ENCODE results near the gene KCNQ2. TPM values are rescaled to one million over a fixed set of nuclear protein-coding genes. Genes with fewer than 3 reads are reported as not detected.
"Not testable (repeated sequence)": the region's sequence is repeated elsewhere in the genome, so short reads cannot be mapped to it uniquely, and the experiment has no call there.

Gene KCNQ2
- total RNA-seq, 2 experiments from 2014 or later = not detected

DNA sequence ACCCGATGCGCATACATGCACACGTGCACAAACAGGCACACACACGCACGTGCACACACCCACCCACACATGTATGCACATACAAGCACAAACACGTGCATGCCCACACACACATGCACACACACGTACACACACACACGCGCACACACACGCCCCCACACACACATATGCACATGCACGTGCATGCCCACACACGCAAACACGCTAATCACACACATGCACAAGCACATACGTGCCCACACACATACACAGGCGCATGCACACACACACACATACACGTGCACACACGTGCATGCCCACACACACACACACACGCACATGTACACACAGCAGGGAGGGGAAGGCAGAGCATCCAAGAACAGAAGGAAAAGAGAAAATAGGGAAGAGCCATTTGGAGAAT is 84.5 kb downstream of the KCNQ2 start:
- no peak overlapping the region for H3K27ac Mint-ChIP-seq
- no peaks in the 10 kb centered on the region for H3K36me3 Mint-ChIP-seq (ENCODE audit: low read depth)
- DNase-seq (no peak), ATAC-seq (no peak)
- peaks cover 18% of the 10 kb centered on the region for H3K9me3 Mint-ChIP-seq (ENCODE audit: low read depth)
- H3K4me3 Mint-ChIP-seq = no peak overlapping the region
- no peaks in the 10 kb centered on the region for H3K4me1 Mint-ChIP-seq
- peaks cover 8% of the 10 kb centered on the region for H3K27me3 Mint-ChIP-seq
- CTCF ChIA-PET = no interaction called here
- POLR2A ChIA-PET = no interaction called here
- intact Hi-C loops (cut with DNase I, micrococcal nuclease) = no loop called here

DNA sequence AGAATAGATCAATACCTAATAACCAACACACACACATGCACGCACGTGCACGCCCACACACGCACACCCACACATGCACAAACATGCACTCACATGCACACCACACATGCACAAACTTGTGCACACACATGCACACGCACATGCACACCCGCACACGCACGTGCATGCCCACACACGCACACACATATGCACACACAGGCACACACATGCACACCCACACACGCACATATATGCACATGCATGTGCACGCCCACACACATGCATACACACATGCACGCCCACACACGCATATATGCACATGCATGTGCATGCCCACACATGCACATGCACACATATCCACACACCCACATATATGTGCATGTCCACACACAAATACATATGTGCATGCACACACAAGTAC is 85.1 kb downstream of the KCNQ2 start:
- Mint-ChIP-seq H3K9me3 (ENCODE audit: low read depth) (peaks cover 18% of the 10 kb centered on the region), H3K27me3 (peaks cover 8% of the 10 kb centered on the region), H3K4me3 (no peak overlapping the region), H3K36me3 (ENCODE audit: low read depth) (no peaks in the 10 kb centered on the region), H3K4me1 (no peaks in the 10 kb centered on the region), H3K27ac (no peak overlapping the region)
- intact Hi-C loops (cut with DNase I, micrococcal nuclease) = no loop called here
- CTCF ChIA-PET = no interaction called here
- DNase-seq = no peak
- ATAC-seq = no peak
- POLR2A ChIA-PET = no interaction called here

DNA sequence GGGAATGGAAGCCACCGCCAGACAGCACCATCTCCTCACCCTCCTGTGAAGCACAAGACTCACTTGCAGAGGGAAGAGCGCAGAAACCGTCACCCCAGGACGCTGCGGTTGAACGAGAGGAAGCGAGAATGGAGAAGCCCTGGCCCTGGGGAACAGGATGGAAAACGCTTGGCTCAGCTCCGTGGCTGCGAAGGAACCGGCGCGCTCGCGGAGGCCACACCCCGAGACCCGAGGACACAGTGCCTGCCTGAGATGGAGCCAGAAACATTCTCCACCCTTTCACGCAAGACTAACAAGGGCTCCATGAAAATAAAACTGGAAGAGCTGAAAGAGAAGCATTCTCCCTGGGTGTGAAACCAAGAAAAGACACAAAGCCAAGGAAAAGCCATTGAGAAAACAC is 86.0 kb downstream of the KCNQ2 start:
- DNase-seq (no peak), ATAC-seq (no peak)
- Mint-ChIP-seq H3K9me3 (ENCODE audit: low read depth) (peaks cover 18% of the 10 kb centered on the region), H3K4me3 (no peak overlapping the region), H3K27ac (no peak overlapping the region), H3K36me3 (ENCODE audit: low read depth) (no peaks in the 10 kb centered on the region), H3K27me3 (peaks cover 8% of the 10 kb centered on the region), H3K4me1 (no peaks in the 10 kb centered on the region)
- intact Hi-C loops (cut with DNase I, micrococcal nuclease) = no loop called here
- POLR2A ChIA-PET = no interaction called here
- CTCF ChIA-PET = no interaction called here

DNA sequence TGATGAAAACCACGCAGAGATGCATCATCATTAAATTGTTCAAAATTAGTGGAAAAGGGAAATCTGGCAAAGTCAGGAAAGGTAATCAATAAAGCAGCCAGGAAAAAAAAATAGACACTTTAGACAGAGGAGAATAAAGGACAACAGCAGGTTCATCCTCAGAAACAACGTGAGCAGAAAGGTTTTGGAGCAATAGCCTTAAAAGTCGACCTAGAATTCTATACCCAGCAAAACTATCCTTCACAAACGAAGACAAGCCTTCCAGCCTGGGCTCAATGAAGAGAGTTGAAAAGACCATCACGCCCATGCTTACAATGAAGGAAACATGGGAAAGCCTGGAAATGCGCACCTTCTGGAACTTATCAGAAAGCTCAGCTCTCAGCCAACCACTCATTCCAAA is 86.6 kb downstream of the KCNQ2 start:
- ChIA-PET CTCF (no interaction called here), POLR2A (no interaction called here)
- Mint-ChIP-seq H3K27me3 (peaks cover 8% of the 10 kb centered on the region), H3K27ac (no peak overlapping the region), H3K9me3 (ENCODE audit: low read depth) (peaks cover 18% of the 10 kb centered on the region), H3K4me3 (no peak overlapping the region), H3K36me3 (ENCODE audit: low read depth) (no peaks in the 10 kb centered on the region), H3K4me1 (no peaks in the 10 kb centered on the region)
- intact Hi-C loops (cut with DNase I, micrococcal nuclease) = no loop called here
- DNase-seq = no peak
- ATAC-seq = no peak

DNA sequence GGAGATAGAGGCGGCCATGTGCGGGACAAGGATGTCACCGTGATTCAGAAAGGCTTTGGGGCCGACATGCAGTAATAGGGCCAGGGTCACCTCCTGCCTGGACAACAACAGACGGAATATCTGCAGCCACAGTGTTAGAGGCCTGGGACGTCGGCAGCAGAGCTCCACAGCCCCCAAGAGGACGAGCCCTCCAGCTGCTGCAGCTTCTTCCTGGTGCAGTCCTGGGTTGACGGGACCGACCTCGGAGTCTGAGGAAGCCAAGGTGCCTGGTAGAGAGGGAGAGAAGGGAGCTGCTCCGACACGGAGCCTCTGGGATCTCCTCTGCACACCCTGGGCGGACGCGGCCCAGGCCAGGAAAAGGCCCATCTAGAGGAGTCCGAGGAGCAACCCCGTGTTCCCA is 88.1 kb downstream of the KCNQ2 start:
- Mint-ChIP-seq H3K4me1 (no peaks in the 10 kb centered on the region), H3K9me3 (ENCODE audit: low read depth) (peaks cover 18% of the 10 kb centered on the region), H3K36me3 (ENCODE audit: low read depth) (no peaks in the 10 kb centered on the region), H3K27me3 (peaks cover 8% of the 10 kb centered on the region), H3K4me3 (no peak overlapping the region), H3K27ac (no peak overlapping the region)
- ATAC-seq (no peak), DNase-seq (no peak)
- POLR2A ChIA-PET = no interaction called here
- intact Hi-C loops (cut with DNase I, micrococcal nuclease) = loop anchor here (5.0 kb wide), 2 partner anchors 77 to 327 kb away; no protein-coding TSS in a partner anchor
- CTCF ChIA-PET = no interaction called here

DNA sequence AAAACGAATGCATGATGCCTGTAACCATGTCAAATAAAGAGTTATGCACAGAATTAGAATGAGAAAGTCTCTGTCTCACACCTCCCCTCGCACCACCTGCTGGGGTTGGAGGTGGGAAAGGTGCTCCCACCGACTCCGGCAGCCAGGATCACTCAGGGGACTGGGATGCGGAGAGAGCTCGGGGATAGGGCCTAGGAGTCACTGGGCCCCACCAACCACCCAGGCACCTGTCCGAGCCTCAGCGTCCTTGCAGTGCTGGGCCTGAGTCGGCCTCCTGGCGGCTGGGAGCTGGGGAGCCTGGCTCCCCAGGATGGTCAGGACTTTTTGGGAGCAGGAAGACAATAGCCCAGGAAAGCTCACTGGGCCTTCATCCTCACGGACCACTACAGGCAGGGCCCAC is 88.9 kb downstream of the KCNQ2 start:
- Mint-ChIP-seq H3K4me3 (no peak overlapping the region), H3K36me3 (ENCODE audit: low read depth) (no peaks in the 10 kb centered on the region), H3K27me3 (peaks cover 12% of the 10 kb centered on the region), H3K9me3 (ENCODE audit: low read depth) (peaks cover 18% of the 10 kb centered on the region), H3K4me1 (no peaks in the 10 kb centered on the region), H3K27ac (no peak overlapping the region)
- CTCF ChIA-PET = no interaction called here
- DNase-seq (no peak), ATAC-seq (no peak)
- POLR2A ChIA-PET = no interaction called here
- intact Hi-C loops (cut with DNase I, micrococcal nuclease) = loop anchor here (2.0 to 5.0 kb wide), 3 partner anchors 76 to 326 kb away; no protein-coding TSS in a partner anchor

DNA sequence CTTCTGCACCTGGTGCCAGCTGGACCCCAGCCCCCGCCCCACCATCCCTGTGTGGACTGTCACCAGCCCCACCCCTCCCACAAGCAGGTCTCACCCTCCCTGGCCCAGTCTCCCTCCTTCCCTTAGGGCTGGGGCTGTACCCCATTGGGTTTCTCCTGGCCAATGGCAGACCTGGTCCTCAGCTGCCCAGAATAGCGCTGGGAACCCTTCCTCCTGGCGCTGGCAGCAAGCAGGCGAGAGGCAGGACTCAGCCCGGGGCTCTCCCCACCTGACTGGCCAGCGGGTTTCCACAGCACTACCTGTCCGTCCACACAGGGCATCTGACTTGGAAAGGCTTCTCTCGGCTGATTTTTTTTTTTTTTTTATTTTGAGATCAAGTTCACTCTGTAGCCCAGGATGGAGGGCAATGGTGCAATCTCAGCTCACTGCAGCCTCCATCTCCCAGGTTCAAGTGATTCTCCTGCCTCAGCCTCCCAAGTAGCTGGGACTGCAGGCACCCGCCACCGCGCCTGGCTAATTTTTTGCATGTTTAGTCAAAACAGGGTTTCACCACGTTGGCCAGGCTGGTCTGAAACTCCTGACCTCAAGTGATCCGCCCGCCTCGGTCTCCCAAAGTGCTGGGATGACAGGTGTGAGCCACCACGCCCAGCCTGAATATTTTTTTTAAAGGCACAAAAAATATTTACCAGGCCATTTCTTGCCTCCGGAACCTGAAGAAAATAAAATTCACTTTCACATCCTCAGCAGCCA is 89.7 kb downstream of the KCNQ2 start:
- ChIA-PET POLR2A (no interaction called here), CTCF (interaction anchor here (0.6 to 2.2 kb wide), 8 partner anchors 9 to 811 kb away, joined by 3 to 9 read pairs (median 4); no protein-coding TSS in a partner anchor)
- H3K4me1 Mint-ChIP-seq = no peaks in the 10 kb centered on the region
- peaks cover 15% of the 10 kb centered on the region for H3K9me3 Mint-ChIP-seq (ENCODE audit: low read depth)
- DNase-seq = no peak
- intact Hi-C loops (cut with DNase I, micrococcal nuclease) = loop anchor here (2.0 to 5.0 kb wide), 3 partner anchors 75 to 325 kb away; no protein-coding TSS in a partner anchor
- H3K4me3 Mint-ChIP-seq = no peak overlapping the region
- H3K27ac Mint-ChIP-seq = no peak overlapping the region
- no peak for ATAC-seq
- no peaks in the 10 kb centered on the region for H3K36me3 Mint-ChIP-seq (ENCODE audit: low read depth)
- H3K27me3 Mint-ChIP-seq = peaks cover 9% of the 10 kb centered on the region

DNA sequence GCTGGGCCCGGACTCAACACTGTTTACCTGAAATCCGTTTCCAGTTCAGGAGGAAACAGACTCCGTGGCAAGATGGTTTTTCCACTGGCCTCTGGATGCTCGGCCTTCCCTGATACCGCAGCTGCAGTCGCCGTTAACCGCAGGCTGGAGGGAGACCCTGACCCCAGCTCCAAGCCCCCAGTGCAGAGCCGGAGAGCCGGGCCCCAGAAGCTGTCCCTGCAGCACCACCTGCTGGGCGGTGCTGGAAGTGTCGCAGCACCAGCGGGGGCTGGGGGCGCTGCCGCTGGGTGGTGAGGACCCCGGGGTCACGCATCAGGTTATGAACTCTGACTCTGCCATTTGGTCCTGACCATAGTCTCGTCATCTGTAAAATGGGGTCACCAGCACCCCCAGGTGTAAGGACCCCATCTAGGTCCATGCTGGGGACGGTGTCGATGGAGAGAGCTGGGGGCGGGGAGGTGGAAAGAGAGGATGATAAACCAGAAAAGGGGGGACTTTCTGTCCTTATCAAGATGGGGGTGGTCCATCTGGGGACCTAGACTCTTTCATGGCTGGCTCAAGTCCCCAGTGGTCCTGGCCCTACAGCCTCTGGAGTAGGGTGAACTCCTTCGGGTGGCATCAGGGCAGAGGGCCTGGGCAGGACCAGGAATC is 90.5 kb downstream of the KCNQ2 start:
- intact Hi-C loops (cut with DNase I, micrococcal nuclease) = loop anchor here (1.0 to 5.0 kb wide), 6 partner anchors 73 to 325 kb away; no protein-coding TSS in a partner anchor
- POLR2A ChIA-PET = interaction anchor here (1.2 kb wide), 1 partner anchor 159 kb away, joined by 5 read pairs; no protein-coding TSS in a partner anchor
- peaks cover 11% of the 10 kb centered on the region for H3K9me3 Mint-ChIP-seq (ENCODE audit: low read depth)
- ATAC-seq (peak; percentile 58), DNase-seq (peak; percentile 59)
- CTCF ChIA-PET = interaction anchor here (0.6 to 2.2 kb wide), 11 partner anchors 8 to 351 kb away, joined by 3 to 9 read pairs (median 4); no protein-coding TSS in a partner anchor
- H3K27ac Mint-ChIP-seq = no peak overlapping the region
- no peak overlapping the region for H3K4me3 Mint-ChIP-seq
- peaks cover 13% of the 10 kb centered on the region for H3K27me3 Mint-ChIP-seq
- no peaks in the 10 kb centered on the region for H3K4me1 Mint-ChIP-seq
- no peaks in the 10 kb centered on the region for H3K36me3 Mint-ChIP-seq (ENCODE audit: low read depth)

DNA sequence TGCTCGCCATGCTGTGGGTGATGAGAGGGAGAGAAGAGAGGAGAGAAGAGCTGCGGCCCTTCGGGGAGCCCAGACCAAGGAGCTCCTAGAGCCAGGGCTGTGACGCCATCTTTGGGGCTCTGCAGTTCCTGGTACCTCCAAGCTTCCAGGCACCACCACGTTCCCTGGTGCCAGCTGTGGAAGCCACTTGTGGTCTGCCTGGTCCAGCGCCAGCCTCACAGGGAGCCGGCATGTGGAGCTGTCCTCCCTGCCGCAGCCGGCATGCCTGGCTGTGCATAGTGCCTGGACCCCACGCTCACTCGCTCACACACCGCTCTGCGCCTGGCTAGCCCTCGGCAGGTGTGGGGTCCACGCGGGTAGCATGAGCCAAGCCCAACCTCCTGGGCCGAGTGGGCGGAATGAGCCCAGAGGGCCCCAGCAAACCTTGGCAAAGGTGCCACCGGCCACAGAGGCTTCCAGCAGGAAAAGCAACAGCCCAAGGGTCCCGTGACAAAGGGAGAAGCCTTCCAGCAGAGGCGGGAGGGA is 92.0 kb downstream of the KCNQ2 start:
- Mint-ChIP-seq H3K27me3 (peaks cover 16% of the 10 kb centered on the region), H3K36me3 (ENCODE audit: low read depth) (no peaks in the 10 kb centered on the region), H3K9me3 (ENCODE audit: low read depth) (no peaks in the 10 kb centered on the region), H3K4me1 (peaks cover 2% of the 10 kb centered on the region), H3K27ac (no peak overlapping the region), H3K4me3 (no peak overlapping the region)
- no peak for DNase-seq
- POLR2A ChIA-PET = no interaction called here
- intact Hi-C loops (cut with DNase I, micrococcal nuclease) = loop anchor here (5.0 kb wide), 2 partner anchors 73 to 323 kb away; no protein-coding TSS in a partner anchor
- CTCF ChIA-PET = interaction anchor here (0.6 to 2.2 kb wide), 7 partner anchors 10 to 747 kb away, joined by 3 to 9 read pairs (median 4); no protein-coding TSS in a partner anchor
- ATAC-seq = no peak

DNA sequence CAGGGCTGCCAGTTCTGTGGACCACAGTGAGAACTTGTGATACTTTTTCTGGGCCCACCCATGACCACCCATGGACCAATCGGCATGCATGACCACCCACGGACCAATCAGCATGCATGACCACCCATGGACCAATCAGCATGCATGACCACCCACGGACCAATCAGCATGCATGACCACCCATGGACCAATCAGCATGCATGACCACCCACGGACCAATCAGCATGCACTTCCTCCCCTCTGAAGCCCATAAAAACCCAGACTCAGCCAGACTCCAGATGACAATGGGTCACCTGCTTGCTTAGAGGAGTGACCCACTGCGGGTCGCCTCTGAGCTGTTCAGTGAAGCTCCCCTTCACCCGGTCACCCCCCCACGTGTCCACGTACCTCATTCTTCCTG is 92.6 kb downstream of the KCNQ2 start:
- H3K4me3 Mint-ChIP-seq; POLR2A ChIA-PET; DNase-seq; H3K4me1 Mint-ChIP-seq; H3K27ac Mint-ChIP-seq; H3K36me3 Mint-ChIP-seq (ENCODE audit: low read depth); H3K9me3 Mint-ChIP-seq (ENCODE audit: low read depth): not testable (repeated sequence)
- H3K27me3 Mint-ChIP-seq = peaks cover 15% of the 10 kb centered on the region
- CTCF ChIA-PET = interaction anchor here (0.6 to 2.1 kb wide), 2 partner anchors 70 to 154 kb away, joined by 3 to 6 read pairs; no protein-coding TSS in a partner anchor
- intact Hi-C loops (cut with DNase I, micrococcal nuclease) = loop anchor here (5.0 kb wide), 2 partner anchors 73 to 323 kb away; no protein-coding TSS in a partner anchor
- ATAC-seq = peak; percentile 30

DNA sequence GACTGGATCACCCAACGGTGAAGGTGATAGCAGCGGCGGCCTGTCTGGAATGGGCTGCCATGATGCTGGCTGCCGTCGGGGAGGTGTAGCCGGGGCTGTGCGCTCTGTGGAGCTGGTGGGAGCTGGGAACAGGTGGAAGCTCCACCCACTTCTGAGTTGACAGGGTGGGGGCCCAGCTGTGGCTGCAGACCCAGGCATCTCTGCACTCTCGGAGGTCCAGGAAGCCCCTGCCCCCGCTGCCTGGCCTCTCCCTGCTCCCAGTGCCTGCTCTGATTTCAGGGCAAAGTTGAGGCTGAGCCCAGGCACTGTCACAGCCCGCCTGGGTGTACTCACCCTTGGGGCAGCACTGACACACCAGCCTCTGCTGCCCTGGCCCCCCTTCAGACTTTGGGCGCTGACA is 93.2 kb downstream of the KCNQ2 start:
- intact Hi-C loops (cut with DNase I, micrococcal nuclease) = no loop called here
- ChIA-PET CTCF (no interaction called here), POLR2A (no interaction called here)
- no peak overlapping the region for H3K27ac Mint-ChIP-seq
- peaks cover 14% of the 10 kb centered on the region for H3K27me3 Mint-ChIP-seq
- H3K4me3 Mint-ChIP-seq = no peak overlapping the region
- H3K9me3 Mint-ChIP-seq (ENCODE audit: low read depth) = no peaks in the 10 kb centered on the region
- H3K36me3 Mint-ChIP-seq (ENCODE audit: low read depth) = no peaks in the 10 kb centered on the region
- DNase-seq (no peak), ATAC-seq (no peak)
- peaks cover 2% of the 10 kb centered on the region for H3K4me1 Mint-ChIP-seq
